HT-29 (cell line): ENCODE results near the gene ZNF234. TPM values are rescaled to one million over a fixed set of nuclear protein-coding genes. Genes with fewer than 3 reads are reported as not detected.
"Not testable (repeated sequence)": the region's sequence is repeated elsewhere in the genome, so short reads cannot be mapped to it uniquely, and the experiment has no call there.

ENCODE experiments used
- DNase-seq: peaks from one replicate; pipeline ENCODE4 v3.0.0-alpha.2; 2015; ENCODE audit warnings: low spot score
- total RNA-seq: library from RNA; depleted of rRNA; stranded (reverse); fragments of >200 nt; shearing (Covaris generic); gene quantifications from 2 replicates; pipeline ENCODE4 v1.2.3, GENCODE V29; 2014; rRNA removed

ZNF234 gene
- total RNA-seq, 1 experiment from 2014 or later, result 4.6 TPM

DNA sequence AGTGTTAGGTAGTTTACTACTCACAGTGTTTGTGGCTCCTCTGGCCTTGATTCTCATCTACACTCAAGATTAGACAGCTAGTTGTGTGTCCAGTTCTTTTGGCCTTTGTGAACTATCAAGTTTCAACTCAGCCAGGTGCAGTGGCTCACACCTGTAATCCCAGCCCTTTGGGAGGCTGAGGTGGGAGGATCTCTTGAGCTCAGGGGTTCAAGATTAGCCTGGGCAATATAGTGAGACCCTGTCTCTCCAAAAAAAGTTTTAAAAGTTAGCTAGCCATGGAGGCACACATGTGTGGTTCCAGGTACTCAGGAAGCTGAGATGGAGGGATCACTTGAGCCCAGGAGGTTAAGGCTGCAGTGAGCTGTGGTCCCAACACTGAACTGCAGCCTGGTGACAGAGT lies 39.6 kb downstream of the ZNF234 start:
- DNase-seq, result no peak

DNA sequence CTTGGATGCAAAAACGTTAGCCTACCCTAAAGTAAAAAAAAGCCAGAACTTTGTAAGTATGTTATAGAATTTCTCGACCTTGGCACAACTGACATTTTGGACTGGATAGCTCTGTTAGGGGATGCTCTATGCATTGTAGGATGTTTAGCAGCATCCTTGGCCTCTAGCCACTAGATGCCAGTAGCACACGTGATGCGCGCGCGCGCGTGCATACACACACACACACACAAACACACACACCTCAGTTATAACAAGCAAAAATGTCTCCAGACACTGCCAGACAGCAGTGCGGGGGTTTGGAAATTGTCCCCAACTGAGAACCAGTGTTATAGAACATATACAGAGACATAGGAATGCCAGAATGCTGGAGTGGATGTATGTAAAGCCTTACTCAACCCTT lies 40.8 kb downstream of the ZNF234 start:
- no peak for DNase-seq

DNA sequence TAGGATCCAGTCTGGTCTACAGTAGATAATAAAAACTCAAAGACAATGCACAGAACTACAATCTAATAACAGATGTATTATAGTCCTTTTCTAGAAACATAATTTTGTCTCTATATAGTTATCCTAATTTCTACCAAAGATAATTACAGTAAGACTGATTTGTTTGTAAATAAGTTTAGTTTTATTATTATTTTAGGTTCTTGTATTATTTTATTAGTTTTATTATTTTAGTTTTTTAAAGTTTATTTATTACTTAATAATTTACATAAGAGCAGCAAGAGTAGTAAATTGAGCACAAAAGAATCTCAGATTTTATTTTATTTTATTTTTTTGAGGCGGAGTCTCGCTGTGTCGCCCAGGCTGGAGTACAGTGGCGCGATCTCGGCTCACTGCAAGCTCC lies 48.7 kb downstream of the ZNF234 start:
- no peak for DNase-seq

DNA sequence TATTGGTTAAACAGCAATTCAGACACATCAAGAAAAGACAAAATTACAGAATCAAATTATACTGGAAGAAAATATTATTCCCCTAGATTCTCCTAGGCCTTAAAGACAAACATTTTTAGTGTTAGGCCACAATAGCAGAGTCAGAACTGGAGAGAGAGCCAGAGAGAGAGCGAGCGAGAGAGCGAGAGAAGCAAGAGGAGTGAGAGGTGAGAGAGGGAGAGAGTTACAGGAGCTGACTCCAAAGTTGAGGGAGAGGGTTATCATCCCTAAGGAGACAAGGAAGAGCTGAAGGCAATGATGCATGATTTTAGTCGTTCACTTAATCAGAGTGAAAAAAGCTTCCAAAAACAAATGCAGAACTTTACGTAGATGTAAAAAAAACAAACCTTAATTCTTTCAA lies 50.8 kb downstream of the ZNF234 start:
- no peak for DNase-seq

DNA sequence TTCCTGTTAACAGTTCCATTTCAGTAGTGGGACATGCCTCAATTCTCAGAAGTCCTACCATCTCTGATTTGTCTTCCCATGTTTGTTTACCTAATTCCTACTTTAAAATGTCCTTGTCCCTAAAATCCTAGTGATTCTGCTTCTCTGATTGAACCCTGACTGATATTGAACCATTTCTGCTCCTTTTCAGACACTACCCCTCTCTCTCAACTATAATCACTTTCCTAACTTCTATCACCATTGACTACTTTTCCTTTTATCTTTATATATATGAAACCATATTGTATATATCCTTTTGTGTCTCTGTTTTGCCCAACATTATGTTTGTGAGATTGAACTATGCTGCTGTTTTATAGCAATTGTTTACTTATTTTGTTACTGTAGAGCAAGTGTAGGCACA lies 55.4 kb downstream of the ZNF234 start:
- DNase-seq, result no peak

DNA sequence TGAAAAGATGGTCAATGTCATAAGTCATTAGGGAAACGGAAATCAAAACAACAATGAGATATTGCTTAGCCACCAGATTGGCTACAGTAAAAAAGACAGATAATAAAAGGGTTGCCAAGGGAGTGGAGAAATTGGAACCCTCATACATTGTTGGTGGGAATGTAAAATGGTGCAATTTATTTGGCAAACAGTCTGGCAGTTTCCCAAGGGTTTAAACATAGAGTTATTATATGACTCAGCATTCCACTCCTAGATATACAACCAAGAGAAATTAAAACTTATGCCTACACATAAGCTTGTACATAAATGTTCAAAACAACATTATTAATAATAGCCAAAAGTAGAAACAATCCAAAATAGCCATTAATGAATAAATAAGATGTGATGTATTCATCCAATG lies 61.1 kb downstream of the ZNF234 start:
- DNase-seq, result no peak

DNA sequence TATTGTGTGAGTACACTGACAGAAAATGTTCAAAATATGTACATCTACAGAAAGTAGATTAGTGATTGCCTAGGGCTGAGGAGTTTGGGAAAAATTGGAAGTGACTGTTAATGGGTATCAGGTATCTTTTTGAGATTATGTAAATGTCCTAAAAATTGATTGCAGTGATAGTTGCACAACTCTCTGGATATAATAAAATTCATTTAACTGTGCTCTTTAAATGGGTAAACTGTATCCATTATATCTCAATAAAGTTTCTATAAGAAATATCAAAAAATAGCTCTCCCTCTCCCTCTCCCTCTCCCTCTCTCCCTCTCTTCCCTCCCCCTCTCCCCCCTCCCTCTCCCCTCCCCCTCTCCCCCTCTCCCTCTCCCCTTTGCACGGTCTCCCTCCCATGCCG lies 61.6 kb downstream of the ZNF234 start:
- no peak for DNase-seq

DNA sequence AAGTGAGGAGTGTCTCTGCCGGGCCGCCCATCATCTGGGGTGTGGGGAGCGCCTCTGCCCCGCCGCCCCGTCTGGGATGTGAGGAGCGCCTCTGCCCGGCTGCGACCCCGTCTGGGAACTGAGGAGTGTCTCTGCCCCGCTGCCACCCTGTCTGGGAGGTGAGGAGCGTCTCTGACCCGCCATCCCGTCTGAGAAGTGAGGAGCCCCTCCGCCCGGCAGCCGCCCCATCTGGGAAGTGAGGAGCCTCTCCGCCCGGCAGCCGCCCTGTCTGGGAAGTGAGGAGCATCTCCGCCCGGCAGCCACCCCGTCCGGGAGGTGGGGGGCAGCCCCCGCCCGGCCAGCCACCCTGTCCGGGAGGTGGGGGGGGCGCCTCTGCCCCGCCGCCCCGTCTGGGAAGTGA lies 62.5 kb downstream of the ZNF234 start:
- DNase-seq, result not testable (repeated sequence)

DNA sequence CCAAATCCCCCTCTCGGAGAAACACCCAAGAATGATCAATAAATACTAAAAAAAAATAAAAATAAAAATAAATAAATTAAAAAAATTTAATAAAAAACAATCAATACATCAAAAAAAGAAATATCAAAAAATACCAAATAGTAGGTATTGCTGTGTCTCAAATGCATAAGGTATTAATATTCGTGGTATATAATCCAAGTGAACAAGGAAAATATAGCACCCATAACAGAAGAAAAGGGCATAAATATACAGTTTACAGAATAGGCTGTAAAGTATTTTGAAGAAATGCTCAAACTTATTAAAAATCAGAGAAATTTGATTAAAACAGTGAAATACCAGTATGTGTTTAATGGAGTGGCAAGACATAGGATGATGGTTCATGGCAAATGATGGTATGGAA lies 63.4 kb downstream of the ZNF234 start:
- DNase-seq, result no peak

DNA sequence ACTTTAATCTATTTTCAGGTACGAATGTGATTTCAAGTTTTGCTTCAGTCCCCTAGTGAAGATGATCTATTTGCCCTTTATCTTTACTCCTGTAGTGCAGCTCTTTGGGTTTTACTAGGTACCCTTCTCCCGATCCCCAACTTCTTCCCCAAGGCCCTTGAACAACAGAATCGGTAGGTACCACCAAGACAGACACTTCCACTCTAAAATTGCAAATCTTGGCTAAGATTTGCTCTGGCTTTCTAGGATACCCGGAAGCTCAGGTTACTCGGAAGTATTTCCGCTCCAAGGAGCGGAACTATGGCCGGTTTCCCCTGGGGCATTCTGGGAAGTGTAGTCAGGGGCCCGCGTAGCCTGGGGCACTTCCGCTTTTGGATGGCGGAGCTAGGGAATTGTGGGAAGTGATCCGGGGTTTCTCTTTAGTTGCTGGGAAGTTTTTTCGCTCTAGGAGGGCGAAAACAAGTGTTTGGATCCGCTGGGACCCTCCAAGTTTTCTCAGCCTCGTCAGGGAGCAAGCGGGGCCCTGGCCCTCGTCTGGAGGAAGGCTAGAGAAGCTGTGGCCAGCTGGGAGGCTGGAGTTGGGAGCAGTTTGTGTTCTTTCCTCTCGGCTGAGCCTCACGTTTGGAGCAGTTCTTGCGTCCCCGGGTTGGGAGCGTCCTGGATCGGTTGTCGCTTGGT lies 65.9 kb downstream of the ZNF234 start:
- DNase-seq, result peak; percentile 99

Other genes starting within 250 kb of the ZNF234 start
- gene ZNF45, start 206.3 kb upstream of the ZNF234 start, total RNA-seq, result 8.4 and 9.3 TPM in 2 replicates
- gene ZNF221, start 190.3 kb upstream of the ZNF234 start, total RNA-seq, result 0.68 and 0.97 TPM in 2 replicates
- gene ZNF155, start 157.4 kb upstream of the ZNF234 start, total RNA-seq, result 3.2 and 5.7 TPM in 2 replicates
- gene ZNF230, start 138.6 kb upstream of the ZNF234 start, total RNA-seq, result 0.53 and 1.8 TPM in 2 replicates
- 1.8 and 2.0 TPM in 2 replicates for gene ZNF222, start 116.2 kb upstream of the ZNF234 start, total RNA-seq
- gene ZNF223, start 89.5 kb upstream of the ZNF234 start, total RNA-seq, result 2.3 and 2.7 TPM in 2 replicates
- 0.38 and 0.63 TPM in 2 replicates for gene ZNF284, start 69.4 kb upstream of the ZNF234 start, total RNA-seq
- 9.7 and 17.3 TPM in 2 replicates for gene ZNF224, start 47.2 kb upstream of the ZNF234 start, total RNA-seq
- 0.44 and 0.64 TPM in 2 replicates for gene ZNF225, start 28.2 kb upstream of the ZNF234 start, total RNA-seq
- gene ZNF226, start 23.5 kb downstream of the ZNF234 start, total RNA-seq, result 9.0 and 18.4 TPM in 2 replicates
- 8.1 and 10.7 TPM in 2 replicates for gene ZNF227, start 71.0 kb downstream of the ZNF234 start, total RNA-seq
- gene ZNF233, start 118.3 kb downstream of the ZNF234 start, total RNA-seq, result 0.31 and 0.94 TPM in 2 replicates
- gene ZNF235, start 163.5 kb downstream of the ZNF234 start, total RNA-seq, result 1.0 and 2.7 TPM in 2 replicates
- gene ZNF112, start 215.1 kb downstream of the ZNF234 start, total RNA-seq, result 0.61 and 0.78 TPM in 2 replicates